Body of pancreas (tissue), 4 donors: Measurements from ENCODE around the gene ASPHD2.

ENCODE experiments used
- CTCF ChIP-seq, 7 experiments: fragments of 450-650 bp in 4 of 7; fragments of 200-600 bp in 3 of 7; sonication (generic) in 3 of 7; IDR thresholded peaks; one replicate each; pipeline ENCODE4 v1.5.1; 2016 to 2019; ENCODE audit warnings: antibody characterized with exemption in 7 of 7
- POLR2A ChIP-seq, 3 donors: fragments of 450-650 bp; IDR thresholded peaks; one replicate each; pipeline ENCODE4 v1.6.1; 2016; ENCODE audit warnings: antibody characterized with exemption in 3 of 3, mild to moderate bottlenecking in 2 of 3

GRCh38 chr22:26448941-26449340 lies 19.9 kb downstream of the ASPHD2 start:
- TF ChIP-seq POLR2A (IDR thresholded peaks at IDR 0.05) (no peak), CTCF (IDR thresholded peaks at IDR 0.05) (no peak)
